GM23338 (cell line): ENCODE data around the gene DYNLT4. TPM values are rescaled to one million over a fixed set of nuclear protein-coding genes. Genes with fewer than 3 reads are reported as not detected.

ENCODE experiments used
- ATAC-seq: fragments of 200-7000 bp; cut with Tn5 transposase; 3 replicates; pipeline ENCODE4 v1.9.1; 2020
- DNase-seq: peaks from one replicate; pipeline ENCODE4 v3.0.0-alpha.2; 2015; ENCODE audit warnings: low spot score
- H2AFZ ChIP-seq: fragments of 200-600 bp; sonication (generic); 2 replicates; pipeline ENCODE4 v1.8.0; 2016; ENCODE audit warnings: antibody characterized with exemption, mild to moderate bottlenecking, moderate library complexity
- H3F3A ChIP-seq: fragments of 200-600 bp; sonication (generic); replicated peaks from 2 replicates; pipeline ENCODE4 v1.8.0; 2017; ENCODE audit warnings: antibody characterized with exemption, mixed run types, low read depth
- H3K27ac ChIP-seq: fragments of 200-600 bp; sonication (generic); 2 replicates; pipeline ENCODE4 v1.6.1; 2016; ENCODE audit warnings: low read depth
- H3K27me3 ChIP-seq: fragments of 200-600 bp; sonication (generic); 2 replicates; pipeline ENCODE4 v1.8.0; 2016; ENCODE audit warnings: mild to moderate bottlenecking, mixed run types, moderate library complexity; ENCODE audit not compliant: insufficient read depth
- H3K36me3 ChIP-seq: fragments of 200-600 bp; sonication (generic); 2 replicates; pipeline ENCODE4 v1.8.0; 2016; ENCODE audit warnings: mild to moderate bottlenecking; ENCODE audit not compliant: insufficient read depth
- H3K4me1 ChIP-seq: fragments of 200-600 bp; sonication (generic); 2 replicates; pipeline ENCODE4 v1.8.0; 2016; ENCODE audit warnings: mild to moderate bottlenecking, moderate library complexity; ENCODE audit not compliant: insufficient read depth
- H3K4me2 ChIP-seq: fragments of 200-600 bp; sonication (generic); 2 replicates; pipeline ENCODE4 v1.7.1; 2017; ENCODE audit warnings: mixed run types
- H3K4me3 ChIP-seq: fragments of 200-600 bp; sonication (generic); 2 replicates; pipeline ENCODE4 v1.6.1; 2016; ENCODE audit warnings: mixed run types
- H3K79me2 ChIP-seq: fragments of 200-600 bp; sonication (generic); replicated peaks from 2 replicates; pipeline ENCODE4 v1.8.0; 2017; ENCODE audit warnings: mild to moderate bottlenecking; ENCODE audit not compliant: insufficient read depth
- H3K9me2 ChIP-seq: fragments of 200-600 bp; sonication (generic); 2 replicates; pipeline ENCODE4 v1.8.0; 2017; ENCODE audit not compliant: insufficient read depth
- H4K20me1 ChIP-seq: fragments of 200-600 bp; sonication (generic); replicated peaks from 2 replicates; pipeline ENCODE4 v1.8.0; 2017; ENCODE audit warnings: mild to moderate bottlenecking; ENCODE audit not compliant: insufficient read depth
- H3K27ac Mint-ChIP-seq: 2 replicates; pipeline ENCODE4 v1.8.0; 2020; ENCODE audit warnings: inconsistent platforms, mild to moderate bottlenecking, moderate library complexity, mixed read lengths
- H3K27me3 Mint-ChIP-seq: 3 replicates; pipeline ENCODE4 v1.8.0; 2022; ENCODE audit warnings: low read depth, mild to moderate bottlenecking, moderate library complexity, mixed read lengths, inconsistent platforms; ENCODE audit not compliant: insufficient read depth, poor library complexity
- H3K36me3 Mint-ChIP-seq: 3 replicates; pipeline ENCODE4 v1.8.0; 2021; ENCODE audit warnings: low read depth, mild to moderate bottlenecking, inconsistent platforms, moderate library complexity, mixed read lengths
- H3K4me1 Mint-ChIP-seq: 3 replicates; pipeline ENCODE4 v1.8.0; 2020; ENCODE audit warnings: mild to moderate bottlenecking, inconsistent platforms, mixed read lengths
- H3K4me3 Mint-ChIP-seq: 3 replicates; pipeline ENCODE4 v1.8.0; 2021; ENCODE audit warnings: moderate library complexity, mild to moderate bottlenecking, inconsistent platforms, mixed read lengths
- H3K9me3 Mint-ChIP-seq: 3 replicates; pipeline ENCODE4 v1.8.0; 2020; ENCODE audit warnings: moderate library complexity, mild to moderate bottlenecking, inconsistent platforms, mixed read lengths
- CREB1 ChIP-seq: fragments of 250-450 bp; sonication (Bioruptor Pico); IDR thresholded peaks from 2 replicates; pipeline ENCODE4 v1.5.0; 2020; ENCODE audit warnings: low read depth, mild to moderate bottlenecking, moderate library complexity
- ETS1 ChIP-seq: IDR thresholded peaks from 2 replicates; pipeline ENCODE4 v1.6.1; 2016; ENCODE audit warnings: antibody characterized with exemption
- EZH2 ChIP-seq: fragments of 200-600 bp; sonication (generic); IDR thresholded peaks from one replicate; pipeline ENCODE4 v1.8.0; 2017; ENCODE audit warnings: antibody characterized with exemption, mild to moderate bottlenecking, low read depth; ENCODE audit not compliant: unreplicated experiment
- EZH2phosphoT487 ChIP-seq: fragments of 200-600 bp; sonication (generic); IDR thresholded peaks from one replicate; pipeline ENCODE4 v1.8.1; 2018; ENCODE audit warnings: antibody characterized with exemption; ENCODE audit not compliant: unreplicated experiment
- JUNB ChIP-seq: IDR thresholded peaks from one replicate; pipeline ENCODE4 v1.6.1; 2016; ENCODE audit warnings: antibody characterized with exemption; ENCODE audit not compliant: unreplicated experiment
- NANOG ChIP-seq: IDR thresholded peaks from 2 replicates; pipeline ENCODE4 v1.6.1; 2016; ENCODE audit warnings: antibody characterized with exemption, borderline replicate concordance
- POLR2AphosphoS5 ChIP-seq: IDR thresholded peaks from 2 replicates; pipeline ENCODE4 v1.6.1; 2016; ENCODE audit warnings: antibody characterized with exemption, low read depth
- STAT1 ChIP-seq: IDR thresholded peaks from one replicate; pipeline ENCODE4 v1.6.1; 2016; ENCODE audit warnings: antibody characterized with exemption; ENCODE audit not compliant: unreplicated experiment
- ZNF114 ChIP-seq: fragments of 250-450 bp; sonication (Bioruptor Pico); IDR thresholded peaks from 2 replicates; pipeline ENCODE4 v1.5.0; 2020; ENCODE audit warnings: mild to moderate bottlenecking, moderate library complexity
- ZNF331 ChIP-seq: fragments of 250-450 bp; sonication (Bioruptor Pico); IDR thresholded peaks from 2 replicates; pipeline ENCODE4 v1.5.0; 2020; ENCODE audit warnings: low read depth, mild to moderate bottlenecking, moderate library complexity
- ZNF462 ChIP-seq: fragments of 250-450 bp; sonication (Bioruptor Pico); IDR thresholded peaks from 2 replicates; pipeline ENCODE4 v1.5.0; 2020; ENCODE audit warnings: mild to moderate bottlenecking, moderate library complexity
- polyA plus RNA-seq: library from polyadenylated mRNA; unstranded; fragments of >200 nt; fragmentation: Nextera tagmentation; extraction: Ambion mirVana; gene quantifications from 2 replicates; pipeline ENCODE4 v1.2.1, GENCODE V29; 2016
- total RNA-seq: library from RNA; depleted of rRNA; stranded (reverse); fragments of >200 nt; shearing (Covaris generic); gene quantifications from 2 replicates; pipeline ENCODE4 v1.2.3, GENCODE V29; 2014
- TF ChIP-seq, protein P1 (sequence below), 2 experiments: fragments of 200-600 bp in 1 of 2; sonication (generic) in 1 of 2; conservative IDR thresholded peaks; 2 replicates each; pipeline versions ENCODE4 v1.5.1 to v1.6.1; 2016 to 2017; ENCODE audit warnings: antibody characterized with exemption in 2 of 2, low read depth in 2 of 2, mild to moderate bottlenecking in 2 of 2, moderate library complexity in 1 of 2
- TF ChIP-seq, protein P2 (sequence below): IDR thresholded peaks from one replicate; pipeline ENCODE4 v1.6.1; 2018; ENCODE audit warnings: antibody characterized with exemption; ENCODE audit not compliant: unreplicated experiment

DYNLT4 gene
- total and polyA plus RNA-seq, 2 experiments from 2014 or later = 0.73 TPM; not detected in 1

GRCh38 chr1:44822131-44822701, 15.1 kb upstream of the DYNLT4 start:
- H3K9me3 Mint-ChIP-seq = no peaks in the 10 kb centered on the region
- ATAC-seq (no peak), DNase-seq (no peak)
- Histone ChIP-seq H2AFZ (no peak overlapping the region), H3K79me2 (no peaks in the 10 kb centered on the region), H3F3A (0 out of 2 replicates have a peak, but pooled peaks cover 3% of the 10 kb centered on the region), H4K20me1 (no peaks in the 10 kb centered on the region), H3K4me2 (no peak overlapping the region), H3K27ac (no peak overlapping the region), H3K4me3 (no peak overlapping the region), H3K9me2 (no peaks in the 10 kb centered on the region), H3K4me1 (peaks cover 9% of the 10 kb centered on the region), H3K36me3 (no peaks in the 10 kb centered on the region), H3K27me3 (no peaks in the 10 kb centered on the region)
- peaks cover 20% of the 10 kb centered on the region for H3K27me3 Mint-ChIP-seq
- no peak overlapping the region for H3K27ac Mint-ChIP-seq
- TF ChIP-seq, protein P1, sequence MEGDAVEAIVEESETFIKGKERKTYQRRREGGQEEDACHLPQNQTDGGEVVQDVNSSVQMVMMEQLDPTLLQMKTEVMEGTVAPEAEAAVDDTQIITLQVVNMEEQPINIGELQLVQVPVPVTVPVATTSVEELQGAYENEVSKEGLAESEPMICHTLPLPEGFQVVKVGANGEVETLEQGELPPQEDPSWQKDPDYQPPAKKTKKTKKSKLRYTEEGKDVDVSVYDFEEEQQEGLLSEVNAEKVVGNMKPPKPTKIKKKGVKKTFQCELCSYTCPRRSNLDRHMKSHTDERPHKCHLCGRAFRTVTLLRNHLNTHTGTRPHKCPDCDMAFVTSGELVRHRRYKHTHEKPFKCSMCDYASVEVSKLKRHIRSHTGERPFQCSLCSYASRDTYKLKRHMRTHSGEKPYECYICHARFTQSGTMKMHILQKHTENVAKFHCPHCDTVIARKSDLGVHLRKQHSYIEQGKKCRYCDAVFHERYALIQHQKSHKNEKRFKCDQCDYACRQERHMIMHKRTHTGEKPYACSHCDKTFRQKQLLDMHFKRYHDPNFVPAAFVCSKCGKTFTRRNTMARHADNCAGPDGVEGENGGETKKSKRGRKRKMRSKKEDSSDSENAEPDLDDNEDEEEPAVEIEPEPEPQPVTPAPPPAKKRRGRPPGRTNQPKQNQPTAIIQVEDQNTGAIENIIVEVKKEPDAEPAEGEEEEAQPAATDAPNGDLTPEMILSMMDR (conservative IDR thresholded peaks at IDR 0.05; ENCODE audit: low read depth in 2 of 2) = no peak
- TF ChIP-seq STAT1 (no peak), NANOG (no peak), EZH2phosphoT487 (no peak), POLR2AphosphoS5 (no peak), CREB1 (CRISPR knock-in tag) (no peak), ZNF462 (CRISPR knock-in tag) (no peak), EZH2 (no peak), ZNF114 (CRISPR knock-in tag) (no peak), JUNB (no peak), ZNF331 (CRISPR knock-in tag) (no peak), ETS1 (no peak)
- TF ChIP-seq, protein P2, sequence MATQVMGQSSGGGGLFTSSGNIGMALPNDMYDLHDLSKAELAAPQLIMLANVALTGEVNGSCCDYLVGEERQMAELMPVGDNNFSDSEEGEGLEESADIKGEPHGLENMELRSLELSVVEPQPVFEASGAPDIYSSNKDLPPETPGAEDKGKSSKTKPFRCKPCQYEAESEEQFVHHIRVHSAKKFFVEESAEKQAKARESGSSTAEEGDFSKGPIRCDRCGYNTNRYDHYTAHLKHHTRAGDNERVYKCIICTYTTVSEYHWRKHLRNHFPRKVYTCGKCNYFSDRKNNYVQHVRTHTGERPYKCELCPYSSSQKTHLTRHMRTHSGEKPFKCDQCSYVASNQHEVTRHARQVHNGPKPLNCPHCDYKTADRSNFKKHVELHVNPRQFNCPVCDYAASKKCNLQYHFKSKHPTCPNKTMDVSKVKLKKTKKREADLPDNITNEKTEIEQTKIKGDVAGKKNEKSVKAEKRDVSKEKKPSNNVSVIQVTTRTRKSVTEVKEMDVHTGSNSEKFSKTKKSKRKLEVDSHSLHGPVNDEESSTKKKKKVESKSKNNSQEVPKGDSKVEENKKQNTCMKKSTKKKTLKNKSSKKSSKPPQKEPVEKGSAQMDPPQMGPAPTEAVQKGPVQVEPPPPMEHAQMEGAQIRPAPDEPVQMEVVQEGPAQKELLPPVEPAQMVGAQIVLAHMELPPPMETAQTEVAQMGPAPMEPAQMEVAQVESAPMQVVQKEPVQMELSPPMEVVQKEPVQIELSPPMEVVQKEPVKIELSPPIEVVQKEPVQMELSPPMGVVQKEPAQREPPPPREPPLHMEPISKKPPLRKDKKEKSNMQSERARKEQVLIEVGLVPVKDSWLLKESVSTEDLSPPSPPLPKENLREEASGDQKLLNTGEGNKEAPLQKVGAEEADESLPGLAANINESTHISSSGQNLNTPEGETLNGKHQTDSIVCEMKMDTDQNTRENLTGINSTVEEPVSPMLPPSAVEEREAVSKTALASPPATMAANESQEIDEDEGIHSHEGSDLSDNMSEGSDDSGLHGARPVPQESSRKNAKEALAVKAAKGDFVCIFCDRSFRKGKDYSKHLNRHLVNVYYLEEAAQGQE = no peak
- peaks cover 16% of the 10 kb centered on the region for H3K4me1 Mint-ChIP-seq
- no peak overlapping the region for H3K4me3 Mint-ChIP-seq
- H3K36me3 Mint-ChIP-seq = no peaks in the 10 kb centered on the region; the same call in 2 of the 3 replicates
